A549 (cell line): ENCODE data around the gene TBC1D10A.

Experiments used
- ATOH8 ChIP-seq: fragments of 250-450 bp; sonication (Bioruptor Pico); IDR thresholded peaks from 2 replicates; pipeline ENCODE4 v1.5.0; 2020; ENCODE audit warnings: low read depth, mild to moderate bottlenecking, moderate library complexity
- BHLHE40 ChIP-seq: IDR thresholded peaks from 2 replicates; pipeline ENCODE4 v1.6.1; 2012; ENCODE audit warnings: low read depth, low read length, inconsistent platforms
- CHD2 ChIP-seq: fragments of 150-350 bp; IDR thresholded peaks from 2 replicates; pipeline ENCODE4 v1.6.1; 2014; ENCODE audit warnings: low read length; ENCODE audit not compliant: partially characterized antibody
- CHD4 ChIP-seq: fragments of 200-600 bp; sonication (generic); IDR thresholded peaks from 2 replicates; pipeline ENCODE4 v1.6.1; 2016; ENCODE audit warnings: antibody characterized with exemption, mild to moderate bottlenecking, borderline replicate concordance
- CTCF ChIP-seq: fragments of >200 bp; sonication (Bioruptor Twin); formaldehyde crosslinking; IDR thresholded peaks from 3 replicates; pipeline ENCODE4 v1.5.1; 2016
- EP300 ChIP-seq, 2 experiments: fragments of >200 bp; sonication (Bioruptor Twin); formaldehyde crosslinking; IDR thresholded peaks; 2 replicates in 1 of 2; 3 replicates in 1 of 2; pipeline ENCODE4 v1.6.1; 2016 to 2017
- HEYL ChIP-seq: fragments of 250-450 bp; sonication (Bioruptor Pico); IDR thresholded peaks from 2 replicates; pipeline ENCODE4 v1.8.0; 2021; ENCODE audit warnings: mild to moderate bottlenecking, moderate library complexity
- JUN ChIP-seq, 2 experiments: fragments of >200 bp; sonication (Bioruptor Twin); formaldehyde crosslinking; IDR thresholded peaks; 2 replicates in 1 of 2; 3 replicates in 1 of 2; pipeline ENCODE4 v1.6.1; 2016 to 2017
- PHF8 ChIP-seq: fragments of 200-600 bp; sonication (generic); IDR thresholded peaks from 2 replicates; pipeline ENCODE4 v1.6.1; 2016; ENCODE audit warnings: low read depth, mild to moderate bottlenecking, antibody characterized with exemption, moderate library complexity, borderline replicate concordance
- POLR2A ChIP-seq: IDR thresholded peaks from 2 replicates; pipeline ENCODE4 v1.6.1; 2012; ENCODE audit warnings: mild to moderate bottlenecking, low read length
- RAD21 ChIP-seq, 2 experiments: fragments of >200 bp in 1 of 2; sonication (Bioruptor Twin) in 1 of 2; formaldehyde crosslinking in 1 of 2; IDR thresholded peaks in 1 of 2; conservative IDR thresholded peaks in 1 of 2; 2 replicates in 1 of 2; 3 replicates in 1 of 2; pipeline ENCODE4 v1.6.1; 2012 to 2018; ENCODE audit warnings: inconsistent platforms in 1 of 2
- RCOR1 ChIP-seq: fragments of 150-350 bp; IDR thresholded peaks from 2 replicates; pipeline ENCODE4 v1.6.1; 2014; ENCODE audit warnings: antibody characterized with exemption, low read length, low read depth
- REST ChIP-seq: fragments of 200-600 bp; sonication (generic); IDR thresholded peaks from 2 replicates; pipeline ENCODE4 v1.6.1; 2016; ENCODE audit warnings: antibody characterized with exemption, mild to moderate bottlenecking, moderate library complexity
- RFX5 ChIP-seq: fragments of 450-650 bp; IDR thresholded peaks from 2 replicates; pipeline ENCODE4 v1.7.1; 2014; ENCODE audit warnings: antibody characterized with exemption, mild to moderate bottlenecking, moderate library complexity

GRCh38 chr22:30318799-30319419, 7.8 kb downstream of the TBC1D10A start:
- TF ChIP-seq EP300 (IDR thresholded peaks at IDR 0.05): no peak
- no peak for TF ChIP-seq RAD21 (conservative IDR thresholded peaks at IDR 0.05 in 1 of 2, IDR thresholded peaks at IDR 0.05 in 1 of 2)
- TF ChIP-seq CHD4: no peak
- TF ChIP-seq POLR2A: no peak
- TF ChIP-seq RCOR1: no peak
- TF ChIP-seq ATOH8 (CRISPR knock-in tag): no peak
- TF ChIP-seq REST: no peak
- TF ChIP-seq CHD2: no peak
- no peak for TF ChIP-seq CTCF
- TF ChIP-seq RFX5: no peak
- TF ChIP-seq JUN (IDR thresholded peaks at IDR 0.05): no peak
- TF ChIP-seq BHLHE40: no peak
- no peak for TF ChIP-seq PHF8
- no peak for TF ChIP-seq HEYL (CRISPR knock-in tag)
